IMR-90 (cell line): ENCODE measurements around the gene KRT82. TPM values are rescaled to one million over a fixed set of nuclear protein-coding genes. Genes with fewer than 3 reads are reported as not detected.

Experiments used
- ATAC-seq: fragments of 200-7000 bp; cut with Tn5 transposase; 2 replicates; pipeline ENCODE4 v1.9.1; 2020; ENCODE audit warnings: low read depth, mild to moderate bottlenecking, moderate library complexity
- BruUV-seq: library from RNA; stranded (reverse); fragments of 400-500 nt; replicated peaks from 2 replicates; lab custom pipeline; 2021; lab: Mats Ljungman, UMichigan
- CTCF ChIA-PET: fragments of 300-600 bp; formaldehyde crosslinking; extraction: SDS; loops from one replicate; lab custom pipeline; 2021; ENCODE audit warnings: antibody characterized with exemption; lab: Yijun Ruan, JAX
- POLR2A ChIA-PET: fragments of 300-600 bp; sonication (Branson Sonifier 250); formaldehyde crosslinking; loops from one replicate; lab custom pipeline; 2022; ENCODE audit warnings: antibody characterized with exemption; ENCODE audit not compliant: unreplicated experiment; lab: Charles Lee
- DNase-seq: peaks from one replicate; pipeline ENCODE4 v3.0.0; 2013
- H2AFZ ChIP-seq: replicated peaks from 2 replicates; pipeline ENCODE3; 2013; ENCODE audit warnings: low read length, mild to moderate bottlenecking; ENCODE audit not compliant: poor library complexity
- H2AK5ac ChIP-seq: 2 replicates; pipeline ENCODE4 v1.6.1; 2013; ENCODE audit warnings: low read depth, low read length, inconsistent platforms
- H2AK9ac ChIP-seq: replicated peaks from 2 replicates; pipeline ENCODE3; 2013; ENCODE audit warnings: mild to moderate bottlenecking, low read depth, low read length, moderate library complexity; ENCODE audit not compliant: poor library complexity
- H2BK120ac ChIP-seq: 2 replicates; pipeline ENCODE4 v1.6.1; 2013; ENCODE audit warnings: low read depth, low read length, inconsistent platforms
- H2BK15ac ChIP-seq: 3 replicates; pipeline ENCODE4 v1.6.1; 2013; ENCODE audit warnings: low read depth, low read length, inconsistent platforms
- H2BK20ac ChIP-seq: 2 replicates; pipeline ENCODE4 v1.6.1; 2013; ENCODE audit warnings: low read depth, mild to moderate bottlenecking, inconsistent platforms, low read length, moderate library complexity
- H2BK5ac ChIP-seq: 2 replicates; pipeline ENCODE4 v1.6.1; 2013; ENCODE audit warnings: mild to moderate bottlenecking, low read depth, low read length, inconsistent platforms; ENCODE audit not compliant: poor library complexity, severe bottlenecking
- H3K14ac ChIP-seq: replicated peaks from 2 replicates; pipeline ENCODE4 v1.6.1; 2013; ENCODE audit warnings: low read depth, low read length, inconsistent platforms
- H3K18ac ChIP-seq: 2 replicates; pipeline ENCODE4 v1.6.1; 2013; ENCODE audit warnings: low read depth, low read length, control low read depth
- H3K23ac ChIP-seq: 2 replicates; pipeline ENCODE4 v1.6.1; 2013; ENCODE audit warnings: low read depth, low read length, inconsistent platforms
- H3K27ac ChIP-seq: 2 replicates; pipeline ENCODE4 v1.5.1; 2013; ENCODE audit warnings: mild to moderate bottlenecking, control low read depth, low read length; ENCODE audit not compliant: insufficient read depth
- H3K27me3 ChIP-seq: 2 replicates; pipeline ENCODE4 v1.6.1; 2013; ENCODE audit warnings: low read length; ENCODE audit not compliant: control insufficient read depth, insufficient read depth
- H3K36me3 ChIP-seq: 2 replicates; pipeline ENCODE4 v1.6.1; 2013; ENCODE audit warnings: low read length, mixed read lengths; ENCODE audit not compliant: control insufficient read depth, insufficient read depth
- H3K4ac ChIP-seq: 2 replicates; pipeline ENCODE4 v1.6.1; 2013; ENCODE audit warnings: low read depth, low read length, inconsistent platforms
- H3K4me1 ChIP-seq: 2 replicates; pipeline ENCODE4 v1.6.1; 2013; ENCODE audit warnings: low read length, mixed read lengths; ENCODE audit not compliant: control insufficient read depth, insufficient read depth
- H3K4me2 ChIP-seq: 2 replicates; pipeline ENCODE4 v1.6.1; 2013; ENCODE audit warnings: low read depth, mild to moderate bottlenecking, control low read depth, low read length, moderate library complexity
- H3K4me3 ChIP-seq: 2 replicates; pipeline ENCODE4 v1.5.1; 2013; ENCODE audit warnings: low read depth, mild to moderate bottlenecking, control low read depth, low read length, moderate library complexity; ENCODE audit not compliant: insufficient read depth
- H3K56ac ChIP-seq: 2 replicates; pipeline ENCODE4 v1.6.1; 2013; ENCODE audit warnings: low read length, inconsistent platforms; ENCODE audit not compliant: insufficient read depth; ENCODE audit errors: extremely low read depth
- H3K79me1 ChIP-seq, 2 experiments: 2 replicates each; pipeline ENCODE4 v1.6.1; 2013; ENCODE audit warnings: low read length in 2 of 2, inconsistent platforms in 1 of 2, low read depth in 1 of 2
- H3K9ac ChIP-seq: 2 replicates; pipeline ENCODE4 v1.6.1; 2013; ENCODE audit warnings: low read depth, low read length, control low read depth
- H3K9me1 ChIP-seq: 2 replicates; pipeline ENCODE4 v1.6.1; 2013; ENCODE audit warnings: low read length, inconsistent platforms; ENCODE audit not compliant: insufficient read depth
- H3K9me3 ChIP-seq: 2 replicates; pipeline ENCODE4 v1.6.1; 2013; ENCODE audit warnings: low read length; ENCODE audit not compliant: control insufficient read depth, insufficient read depth
- H4K20me1 ChIP-seq: 2 replicates; pipeline ENCODE4 v1.6.1; 2013; ENCODE audit warnings: low read length, inconsistent platforms; ENCODE audit not compliant: insufficient read depth
- H4K5ac ChIP-seq: 2 replicates; pipeline ENCODE4 v1.6.1; 2013; ENCODE audit warnings: mild to moderate bottlenecking, low read depth, low read length, control low read depth
- H4K8ac ChIP-seq, 2 experiments: 2 replicates each; pipeline ENCODE4 v1.6.1; 2013; ENCODE audit warnings: low read depth in 2 of 2, low read length in 2 of 2, control low read depth in 1 of 2, inconsistent platforms in 1 of 2
- H4K91ac ChIP-seq: 2 replicates; pipeline ENCODE4 v1.6.1; 2013; ENCODE audit warnings: low read depth, low read length, inconsistent platforms; ENCODE audit not compliant: insufficient read depth
- BHLHE40 ChIP-seq: fragments of 150-350 bp; IDR thresholded peaks from 2 replicates; pipeline ENCODE4 v1.6.1; 2016; ENCODE audit warnings: mild to moderate bottlenecking, low read depth, low read length
- CEBPB ChIP-seq: IDR thresholded peaks from 2 replicates; pipeline ENCODE4 v1.6.1; 2012; ENCODE audit warnings: low read depth, low read length, improper control_type of control experiment
- CHD1 ChIP-seq: IDR thresholded peaks from 2 replicates; pipeline ENCODE4 v1.6.1; 2012; ENCODE audit warnings: low read depth, low read length, improper control_type of control experiment
- CTCF ChIP-seq: conservative IDR thresholded peaks from 2 replicates; pipeline ENCODE4 v1.5.1; 2012; ENCODE audit warnings: mild to moderate bottlenecking, low read depth, low read length, improper control_type of control experiment
- ELK1 ChIP-seq: fragments of 150-350 bp; IDR thresholded peaks from 2 replicates; pipeline ENCODE4 v1.6.1; 2016; ENCODE audit warnings: low read depth, mild to moderate bottlenecking, low read length, moderate library complexity, borderline replicate concordance
- FOS ChIP-seq: fragments of 150-350 bp; IDR thresholded peaks from 2 replicates; pipeline ENCODE4 v1.6.1; 2016; ENCODE audit warnings: low read depth, low read length
- MAFK ChIP-seq: IDR thresholded peaks from 2 replicates; pipeline ENCODE4 v1.6.1; 2012; ENCODE audit warnings: low read depth, low read length, improper control_type of control experiment
- MAZ ChIP-seq: IDR thresholded peaks from 2 replicates; pipeline ENCODE4 v1.6.1; 2012; ENCODE audit warnings: low read depth, mild to moderate bottlenecking, low read length, improper control_type of control experiment, moderate library complexity, borderline replicate concordance
- MXI1 ChIP-seq: IDR thresholded peaks from 2 replicates; pipeline ENCODE4 v1.6.1; 2012; ENCODE audit warnings: low read depth, mild to moderate bottlenecking, low read length, moderate library complexity, borderline replicate concordance
- NFE2L2 ChIP-seq: fragments of 150-350 bp; IDR thresholded peaks from 2 replicates; pipeline ENCODE4 v1.6.1; 2016; ENCODE audit warnings: low read depth, mild to moderate bottlenecking, low read length
- POLR2A ChIP-seq: IDR thresholded peaks from 2 replicates; pipeline ENCODE4 v1.6.1; 2012; ENCODE audit warnings: mild to moderate bottlenecking, low read depth, low read length
- RAD21 ChIP-seq: IDR thresholded peaks from 2 replicates; pipeline ENCODE4 v1.6.1; 2012; ENCODE audit warnings: low read length, improper control_type of control experiment
- RCOR1 ChIP-seq: IDR thresholded peaks from 2 replicates; pipeline ENCODE4 v1.6.1; 2012; ENCODE audit warnings: mild to moderate bottlenecking, low read length, improper control_type of control experiment; ENCODE audit not compliant: insufficient replicate concordance
- RFX5 ChIP-seq: IDR thresholded peaks from 2 replicates; pipeline ENCODE4 v1.8.0; 2012; ENCODE audit warnings: low read depth, mild to moderate bottlenecking, low read length, moderate library complexity
- SMC3 ChIP-seq: fragments of 150-350 bp; IDR thresholded peaks from 2 replicates; pipeline ENCODE4 v1.6.1; 2016; ENCODE audit warnings: low read depth, mild to moderate bottlenecking, antibody characterized with exemption, low read length, moderate library complexity
- USF2 ChIP-seq: fragments of 150-350 bp; IDR thresholded peaks from 2 replicates; pipeline ENCODE4 v1.6.1; 2017; ENCODE audit warnings: mild to moderate bottlenecking, antibody characterized with exemption, low read length, low read depth
- WGBS, 2 experiments: methylation state at CpG; one replicate each; pipeline versions ENCODE4 v1.1.5 to v1.1.7; 2013; ENCODE audit warnings: missing lambda C conversion rate in 2 of 2; ENCODE audit not compliant: insufficient read length in 1 of 2; ENCODE audit errors: extremely low coverage in 2 of 2; 5-methylcytosine and 5-hydroxymethylcytosine counted together
- dilution Hi-C: fragments of 300-500 bp; cut with HindIII; formaldehyde crosslinking; loops from one replicate; pipeline ENCODE4 v1.14.3; 2018; ENCODE audit warnings: low sequenced_read_pairs; ENCODE audit not compliant: unreplicated experiment
- in situ Hi-C: fragments of 300-500 bp; cut with MboI; formaldehyde crosslinking; loops from 3 replicates; pipeline ENCODE4 v1.14.3; 2019; ENCODE audit warnings: low sequenced_read_pairs, inconsistent platforms, mixed read lengths
- intact Hi-C: fragments of 100-400 bp; cut with micrococcal nuclease; formaldehyde crosslinking; loops from 2 replicates; pipeline ENCODE4 v1.10.0; 2022
- polyA plus RNA-seq, 3 experiments: library from polyadenylated mRNA; depleted of rRNA; stranded (reverse); fragments of >200 nt; gene quantifications; 2 replicates each; pipeline ENCODE4 v1.2.3, GENCODE V29; 2012; ENCODE audit warnings: low replicate concordance in 1 of 3
- total RNA-seq: library from RNA; depleted of rRNA; stranded (reverse); fragments of >200 nt; gene quantifications from 2 replicates; pipeline ENCODE4 v1.2.3, GENCODE V29; 2012

Gene KRT82
- total and polyA plus RNA-seq, 2 of the 4 experiments (the other 2 are of a cell fraction): not detected

GRCh38 chr12:52350021-52350620 lies 56.0 kb downstream of the KRT82 start:
- DNase-seq: no peak
- Histone ChIP-seq H3K56ac (no peak overlapping the region), H3K27me3 (peaks cover 63% of the 10 kb centered on the region), H3K18ac (no peak overlapping the region), H3K27ac (no peak overlapping the region), H4K20me1 (no peaks in the 10 kb centered on the region), H2BK120ac (no peak overlapping the region), H3K4ac (no peak overlapping the region), H3K9ac (no peak overlapping the region), H3K23ac (no peak overlapping the region), H2BK20ac (no peak overlapping the region), H3K36me3 (no peaks in the 10 kb centered on the region), H2BK15ac (no peak overlapping the region), H3K4me2 (no peak overlapping the region), H3K9me3 (no peaks in the 10 kb centered on the region), H3K14ac (no peak overlapping the region), H3K79me1 (no peaks in the 10 kb centered on the region), H2AK5ac (no peak overlapping the region), H2AK9ac (no peak overlapping the region), H3K4me1 (no peaks in the 10 kb centered on the region), H3K9me1 (no peaks in the 10 kb centered on the region), H4K5ac (no peak overlapping the region), H3K4me3 (no peak overlapping the region), H4K91ac (no peak overlapping the region), H2AFZ (no peak overlapping the region), H2BK5ac (no peak overlapping the region), H4K8ac (no peak overlapping the region)
- no TSS peak for BruUV-seq
- 100% methylated on average over 3 of the region's 8 CpGs; no CpG with 5 or more reads in 1 of the 2 experiments for WGBS, 2 experiments
- CTCF ChIA-PET: no interaction called here
- TF ChIP-seq MAZ (no peak), MXI1 (no peak), RCOR1 (no peak), CTCF (no peak), NFE2L2 (no peak), RAD21 (no peak), POLR2A (no peak), MAFK (no peak), RFX5 (no peak), SMC3 (no peak), BHLHE40 (no peak), CHD1 (no peak), CEBPB (no peak), ELK1 (no peak), FOS (no peak), USF2 (no peak)
- POLR2A ChIA-PET: no interaction called here
- dilution Hi-C loops (no loop called here), in situ Hi-C loops (no loop called here), intact Hi-C loops (no loop called here)
- no peak for ATAC-seq
